Left lung (tissue), 10 donors: ENCODE results near the gene TUBGCP3. TPM values are rescaled to one million over a fixed set of nuclear protein-coding genes. Genes with fewer than 3 reads are reported as not detected.

Experiments used
- ATAC-seq: fragments of 200-7000 bp; cut with Tn5 transposase; one replicate; pipeline ENCODE4 v1.9.1; 2020; ENCODE audit warnings: moderate library complexity
- DNase-seq, 4 donors: peaks; one replicate each; pipeline ENCODE4 v3.0.0-alpha.2; 2013 to 2020
- H3K27ac ChIP-seq, 2 donors: fragments of 200-600 bp; sonication (generic) in 1 of 2; one replicate each; pipeline versions ENCODE4 v1.5.0 to v1.8.0; 2020 to 2021
- H3K27me3 ChIP-seq, 2 donors: fragments of 200-600 bp; sonication (generic) in 1 of 2; one replicate each; pipeline versions ENCODE4 v1.5.0 to v1.8.0; 2020 to 2021
- H3K36me3 ChIP-seq, 2 donors: fragments of 200-600 bp; sonication (generic) in 1 of 2; one replicate each; pipeline versions ENCODE4 v1.5.0 to v1.8.0; 2020 to 2021
- H3K4me1 ChIP-seq, 2 donors: fragments of 200-600 bp; one replicate each; pipeline ENCODE4 v1.8.0; 2021
- H3K4me3 ChIP-seq, 2 donors: fragments of 200-600 bp; sonication (generic) in 1 of 2; one replicate each; pipeline versions ENCODE4 v1.5.0 to v1.8.0; 2020 to 2021; ENCODE audit warnings: mild to moderate bottlenecking in 1 of 2
- H3K9me3 ChIP-seq, 2 donors: fragments of 200-600 bp; sonication (generic) in 1 of 2; one replicate each; pipeline versions ENCODE4 v1.5.0 to v1.8.0; 2020 to 2021
- CTCF ChIP-seq, 2 donors: fragments of 200-600 bp; sonication (generic) in 1 of 2; IDR thresholded peaks; one replicate each; pipeline versions ENCODE4 v1.5.0 to v1.8.0; 2021; ENCODE audit warnings: antibody characterized with exemption in 2 of 2
- intact Hi-C, 2 donors: fragments of 100-400 bp; cut with DNase I; formaldehyde crosslinking; loops; one replicate each; pipeline versions ENCODE4 v1.11.2 to v1.14.2; 2022
- polyA plus RNA-seq, 6 donors: library from polyadenylated mRNA; unstranded; fragments of 120-200 nt; gene quantifications; one replicate each; pipeline ENCODE4 v1.2.1, GENCODE V29; 2013; ENCODE audit not compliant: insufficient read length in 6 of 6
- total RNA-seq, 2 donors: library from RNA; stranded (reverse); fragmentation: NEBNext Ultra II Directional; extraction: Animal tissue kit (Norgen Biotek cat#: 25700); gene quantifications; one replicate each; pipeline ENCODE4 v1.2.1, GENCODE V29; 2021
- donor health status: DM: no; HTN: yes; CAD: no.
- donor health status: DM: no; HTN: no; CAD: no.

Gene TUBGCP3
- total and polyA plus RNA-seq, 8 donors = 26.8 to 42.7 (median 32.7) TPM

- Histone ChIP-seq H3K9me3 (no peaks in the 10 kb centered on the region), H3K27me3 (peaks cover 0 to 11% of the 10 kb centered on the region in 2 donors), H3K36me3 (no peaks in the 10 kb centered on the region), H3K4me3 (no peak overlapping the region), H3K4me1 (no peaks in the 10 kb centered on the region), H3K27ac (no peak overlapping the region)
- intact Hi-C loops = no loop called here
- no peak for TF ChIP-seq CTCF (IDR thresholded peaks at IDR 0.05)
- DNase-seq (no peak), ATAC-seq (no peak)
Observed at GRCh38 chr13:112626124-112626523, 38.2 kb upstream of the TUBGCP3 start.

- intact Hi-C loops = no loop called here
Observed at GRCh38 chr13:112625698-112626097, 37.7 kb upstream of the TUBGCP3 start.

GRCh38 chr13:112624602-112625430 is 36.9 kb upstream of the TUBGCP3 start:
- TF ChIP-seq CTCF (IDR thresholded peaks at IDR 0.05) = no peak
- H3K36me3 ChIP-seq = no peaks in the 10 kb centered on the region
- no peaks in the 10 kb centered on the region for H3K4me1 ChIP-seq
- no peak for DNase-seq
- H3K9me3 ChIP-seq = no peaks in the 10 kb centered on the region
- H3K27ac ChIP-seq = no peak overlapping the region
- H3K4me3 ChIP-seq = no peak overlapping the region
- no peak for ATAC-seq
- intact Hi-C loops = no loop called here
- H3K27me3 ChIP-seq = peaks cover 0 to 11% of the 10 kb centered on the region in 2 donors

More at GRCh38 chr13:112625698-112626097, 37.7 kb upstream of the TUBGCP3 start:
- Histone ChIP-seq H3K36me3 (no peaks in the 10 kb centered on the region), H3K27me3 (peaks cover 0 to 11% of the 10 kb centered on the region in 2 donors), H3K4me1 (no peaks in the 10 kb centered on the region), H3K4me3 (no peak overlapping the region), H3K27ac (no peak overlapping the region), H3K9me3 (no peaks in the 10 kb centered on the region)
- DNase-seq = no peak
- no peak for ATAC-seq
- no peak for TF ChIP-seq CTCF (IDR thresholded peaks at IDR 0.05)

- ATAC-seq (no peak), DNase-seq (no peak)
- Histone ChIP-seq H3K27ac (no peak overlapping the region), H3K9me3 (no peaks in the 10 kb centered on the region), H3K36me3 (no peaks in the 10 kb centered on the region), H3K4me3 (no peak overlapping the region), H3K4me1 (no peaks in the 10 kb centered on the region), H3K27me3 (peaks cover 0 to 6% of the 10 kb centered on the region in 2 donors)
- TF ChIP-seq CTCF (IDR thresholded peaks at IDR 0.05) = no peak
- intact Hi-C loops = no loop called here
Observed at GRCh38 chr13:112624040-112624439, 36.1 kb upstream of the TUBGCP3 start.

GRCh38 chr13:112623051-112623711 is 35.2 kb upstream of the TUBGCP3 start:
- ATAC-seq = no peak
- no peaks in the 10 kb centered on the region for H3K9me3 ChIP-seq
- intact Hi-C loops = no loop called here

More at GRCh38 chr13:112623051-112623711, 35.2 kb upstream of the TUBGCP3 start:
- peaks cover 0 to 6% of the 10 kb centered on the region in 2 donors for H3K27me3 ChIP-seq
- no peaks in the 10 kb centered on the region for H3K36me3 ChIP-seq
- H3K27ac ChIP-seq = no peak overlapping the region
- H3K4me3 ChIP-seq = no peak overlapping the region
- H3K4me1 ChIP-seq = no peaks in the 10 kb centered on the region
- TF ChIP-seq CTCF (IDR thresholded peaks at IDR 0.05) = no peak
- no peak for DNase-seq
